ENCODE measurements around the gene MYH15.

MYH15 gene

DNA sequence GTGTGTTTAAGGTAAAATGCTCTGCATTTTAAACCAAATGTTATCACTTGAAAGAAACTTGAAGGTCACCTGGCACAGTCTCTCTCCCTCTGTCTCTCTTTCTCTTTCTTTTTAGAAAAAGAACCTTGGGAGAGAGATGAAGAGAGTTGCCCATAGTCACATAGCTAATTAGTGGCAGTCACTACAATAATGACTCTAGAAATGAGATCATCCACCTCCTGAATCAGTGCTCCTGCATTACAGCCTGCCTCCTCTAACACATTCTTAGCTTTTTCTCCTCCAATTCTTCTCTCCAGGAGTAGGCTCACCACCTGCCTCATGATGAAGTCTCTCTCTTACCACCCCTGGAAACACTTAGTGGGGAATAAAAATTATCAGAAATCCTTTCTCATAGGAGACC, 2.5 kb downstream of the MYH15 start:
- no peaks in the 10 kb centered on the region for H3K36me3 ChIP-seq (ENCODE audit: control insufficient read depth, insufficient read depth, low read length)
- H3K4me1 ChIP-seq: peaks cover 2% of the 10 kb centered on the region
- no peak overlapping the region for H3K4me3 ChIP-seq (ENCODE audit: low read depth, low read length)
- no peak overlapping the region for H3K27ac ChIP-seq
- H3K27me3 ChIP-seq (ENCODE audit: control insufficient read depth, insufficient read depth, low read length): no peaks in the 10 kb centered on the region
- TF ChIP-seq, protein P1, sequence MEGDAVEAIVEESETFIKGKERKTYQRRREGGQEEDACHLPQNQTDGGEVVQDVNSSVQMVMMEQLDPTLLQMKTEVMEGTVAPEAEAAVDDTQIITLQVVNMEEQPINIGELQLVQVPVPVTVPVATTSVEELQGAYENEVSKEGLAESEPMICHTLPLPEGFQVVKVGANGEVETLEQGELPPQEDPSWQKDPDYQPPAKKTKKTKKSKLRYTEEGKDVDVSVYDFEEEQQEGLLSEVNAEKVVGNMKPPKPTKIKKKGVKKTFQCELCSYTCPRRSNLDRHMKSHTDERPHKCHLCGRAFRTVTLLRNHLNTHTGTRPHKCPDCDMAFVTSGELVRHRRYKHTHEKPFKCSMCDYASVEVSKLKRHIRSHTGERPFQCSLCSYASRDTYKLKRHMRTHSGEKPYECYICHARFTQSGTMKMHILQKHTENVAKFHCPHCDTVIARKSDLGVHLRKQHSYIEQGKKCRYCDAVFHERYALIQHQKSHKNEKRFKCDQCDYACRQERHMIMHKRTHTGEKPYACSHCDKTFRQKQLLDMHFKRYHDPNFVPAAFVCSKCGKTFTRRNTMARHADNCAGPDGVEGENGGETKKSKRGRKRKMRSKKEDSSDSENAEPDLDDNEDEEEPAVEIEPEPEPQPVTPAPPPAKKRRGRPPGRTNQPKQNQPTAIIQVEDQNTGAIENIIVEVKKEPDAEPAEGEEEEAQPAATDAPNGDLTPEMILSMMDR (IDR thresholded peaks at IDR 0.05): no peak
- H2AFZ ChIP-seq: no peak overlapping the region
- no peak overlapping the region for H3K4me2 ChIP-seq (ENCODE audit: low read length)
- H3K9ac ChIP-seq: no peak overlapping the region
- no peaks in the 10 kb centered on the region for H3K79me2 ChIP-seq
- no peaks in the 10 kb centered on the region for H3K9me3 ChIP-seq (ENCODE audit: control insufficient read depth, low read length)

DNA sequence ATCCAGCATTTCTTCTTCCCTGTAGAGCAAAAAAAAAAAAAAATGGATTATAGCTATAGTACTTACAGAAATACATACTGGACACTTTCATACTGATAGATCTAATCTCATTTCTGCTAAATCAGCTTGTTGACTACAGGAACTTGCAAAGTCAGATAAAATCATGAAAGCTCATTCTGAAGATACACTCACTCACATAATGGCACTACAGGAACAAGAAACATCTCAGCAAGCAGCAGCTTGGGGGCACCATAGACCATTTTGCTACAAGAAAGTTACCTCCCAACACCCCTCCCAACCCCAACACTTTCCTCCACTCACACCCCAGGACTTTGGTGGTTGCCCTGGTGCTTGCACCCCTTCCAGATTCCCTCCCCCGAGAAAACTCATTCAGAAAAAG, 4.6 kb downstream of the MYH15 start:
- no peaks in the 10 kb centered on the region for H3K36me3 ChIP-seq (ENCODE audit: control insufficient read depth, insufficient read depth, low read length)
- TF ChIP-seq, protein P1 (IDR thresholded peaks at IDR 0.05): no peak

DNA sequence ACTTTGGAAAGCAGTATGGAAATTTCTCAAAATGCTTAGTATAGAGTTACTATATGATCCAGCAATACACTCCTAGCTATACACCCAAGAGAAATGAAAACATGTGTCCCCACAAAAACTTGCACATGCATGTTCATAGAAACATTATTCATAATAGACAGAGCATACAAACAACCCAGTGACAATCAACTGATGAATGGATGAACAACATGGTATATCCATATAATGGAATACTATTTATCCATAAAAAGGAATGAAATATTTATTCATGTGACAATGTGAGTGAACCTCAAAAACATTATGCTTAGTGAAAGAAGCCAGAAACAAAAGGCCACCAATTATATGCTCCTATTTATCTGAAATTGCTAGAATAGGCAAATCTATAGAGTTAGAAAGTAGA, 6.7 kb downstream of the MYH15 start:
- Histone ChIP-seq H3K36me3 (ENCODE audit: control insufficient read depth, insufficient read depth, low read length) (no peaks in the 10 kb centered on the region), H3K4me3 (ENCODE audit: low read depth, low read length) (no peak overlapping the region), H3K9ac (no peak overlapping the region), H3K27me3 (ENCODE audit: control insufficient read depth, insufficient read depth, low read length) (no peaks in the 10 kb centered on the region), H3K27ac (no peak overlapping the region), H3K79me2 (no peaks in the 10 kb centered on the region), H2AFZ (no peak overlapping the region), H3K4me2 (ENCODE audit: low read length) (no peak overlapping the region), H3K9me3 (ENCODE audit: control insufficient read depth, low read length) (no peaks in the 10 kb centered on the region), H3K4me1 (peaks cover 2% of the 10 kb centered on the region)
- TF ChIP-seq, protein P1 (IDR thresholded peaks at IDR 0.05): no peak

More for the DNA sequence above, 4.6 kb downstream of the MYH15 start:
- H3K27me3 ChIP-seq (ENCODE audit: control insufficient read depth, insufficient read depth, low read length): no peaks in the 10 kb centered on the region
- no peak overlapping the region for H3K27ac ChIP-seq
- H3K4me2 ChIP-seq (ENCODE audit: low read length): no peak overlapping the region
- H3K79me2 ChIP-seq: no peaks in the 10 kb centered on the region
- H2AFZ ChIP-seq: no peak overlapping the region
- no peak overlapping the region for H3K9ac ChIP-seq
- H3K4me1 ChIP-seq: peaks cover 2% of the 10 kb centered on the region
- no peaks in the 10 kb centered on the region for H3K9me3 ChIP-seq (ENCODE audit: control insufficient read depth, low read length)
- H3K4me3 ChIP-seq (ENCODE audit: low read depth, low read length): no peak overlapping the region

DNA sequence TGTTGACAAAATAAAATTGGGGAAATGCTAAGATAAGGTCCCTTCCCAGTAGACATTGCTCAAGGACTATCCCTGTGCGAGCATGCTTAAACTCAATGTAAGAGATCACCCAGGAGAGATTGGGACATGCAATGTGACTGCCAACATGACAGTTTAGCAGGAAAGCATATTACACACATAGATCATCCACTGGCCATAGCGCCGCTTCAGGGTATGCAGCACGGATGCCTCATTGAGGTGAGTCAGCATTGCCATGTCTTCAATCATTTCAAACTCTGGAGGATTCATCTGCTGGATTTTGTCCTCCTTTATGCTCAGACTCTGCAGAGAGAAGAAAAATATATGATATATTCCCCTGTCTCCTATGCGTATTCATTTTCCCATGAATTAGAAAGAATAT, 8.9 kb downstream of the MYH15 start:
- H2AFZ ChIP-seq: no peak overlapping the region
- no peak overlapping the region for H3K27ac ChIP-seq
- H3K9me3 ChIP-seq (ENCODE audit: control insufficient read depth, low read length): no peaks in the 10 kb centered on the region
- H3K36me3 ChIP-seq (ENCODE audit: control insufficient read depth, insufficient read depth, low read length): no peaks in the 10 kb centered on the region
- TF ChIP-seq, protein P1 (IDR thresholded peaks at IDR 0.05): no peak
- peaks cover 2% of the 10 kb centered on the region for H3K4me1 ChIP-seq
- no peak overlapping the region for H3K9ac ChIP-seq
- H3K79me2 ChIP-seq: no peaks in the 10 kb centered on the region
- H3K4me2 ChIP-seq (ENCODE audit: low read length): no peak overlapping the region
- no peaks in the 10 kb centered on the region for H3K27me3 ChIP-seq (ENCODE audit: control insufficient read depth, insufficient read depth, low read length)
- H3K4me3 ChIP-seq (ENCODE audit: low read depth, low read length): no peak overlapping the region

DNA sequence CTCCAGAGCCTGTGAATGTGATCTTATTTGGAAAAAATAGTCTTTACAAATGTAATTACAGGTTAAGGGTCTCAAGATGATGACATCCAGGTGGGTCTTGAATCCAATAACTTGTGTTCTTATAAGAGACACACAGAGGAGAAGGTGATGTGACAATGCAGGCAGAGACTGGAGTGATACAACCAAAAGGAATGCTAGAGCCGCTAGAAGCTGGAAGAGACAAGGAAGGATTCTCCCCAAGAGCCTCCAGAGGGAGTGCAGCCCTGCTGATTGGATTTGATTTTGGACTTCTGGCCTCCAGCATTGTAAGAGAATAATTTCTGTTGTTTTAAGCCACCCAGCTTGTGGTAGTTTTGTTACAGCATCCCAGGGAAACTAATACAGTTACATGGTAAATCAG, 9.7 kb downstream of the MYH15 start:
- no peak overlapping the region for H3K27ac ChIP-seq
- H3K4me3 ChIP-seq (ENCODE audit: low read depth, low read length): no peak overlapping the region
- H2AFZ ChIP-seq: no peak overlapping the region
- H3K36me3 ChIP-seq (ENCODE audit: control insufficient read depth, insufficient read depth, low read length): no peaks in the 10 kb centered on the region
- no peak overlapping the region for H3K9ac ChIP-seq
- TF ChIP-seq, protein P1 (IDR thresholded peaks at IDR 0.05): no peak
- H3K4me2 ChIP-seq (ENCODE audit: low read length): no peak overlapping the region
- H3K9me3 ChIP-seq (ENCODE audit: control insufficient read depth, low read length): no peaks in the 10 kb centered on the region
- no peaks in the 10 kb centered on the region for H3K79me2 ChIP-seq
- H3K4me1 ChIP-seq: no peaks in the 10 kb centered on the region
- no peaks in the 10 kb centered on the region for H3K27me3 ChIP-seq (ENCODE audit: control insufficient read depth, insufficient read depth, low read length)
